NCI-H187 treated with DMSO at 0.1 percent for 48 hours (cell line): ENCODE measurements around the gene GPN3.
"Not testable (repeated sequence)": the region's sequence is repeated elsewhere in the genome, so short reads cannot be mapped to it uniquely, and the experiment has no call there.

Source experiments
- DNase-seq: peaks from one replicate; lab custom pipeline; 2025; lab: John Stamatoyannopoulos, UW

The GPN3 gene

DNA sequence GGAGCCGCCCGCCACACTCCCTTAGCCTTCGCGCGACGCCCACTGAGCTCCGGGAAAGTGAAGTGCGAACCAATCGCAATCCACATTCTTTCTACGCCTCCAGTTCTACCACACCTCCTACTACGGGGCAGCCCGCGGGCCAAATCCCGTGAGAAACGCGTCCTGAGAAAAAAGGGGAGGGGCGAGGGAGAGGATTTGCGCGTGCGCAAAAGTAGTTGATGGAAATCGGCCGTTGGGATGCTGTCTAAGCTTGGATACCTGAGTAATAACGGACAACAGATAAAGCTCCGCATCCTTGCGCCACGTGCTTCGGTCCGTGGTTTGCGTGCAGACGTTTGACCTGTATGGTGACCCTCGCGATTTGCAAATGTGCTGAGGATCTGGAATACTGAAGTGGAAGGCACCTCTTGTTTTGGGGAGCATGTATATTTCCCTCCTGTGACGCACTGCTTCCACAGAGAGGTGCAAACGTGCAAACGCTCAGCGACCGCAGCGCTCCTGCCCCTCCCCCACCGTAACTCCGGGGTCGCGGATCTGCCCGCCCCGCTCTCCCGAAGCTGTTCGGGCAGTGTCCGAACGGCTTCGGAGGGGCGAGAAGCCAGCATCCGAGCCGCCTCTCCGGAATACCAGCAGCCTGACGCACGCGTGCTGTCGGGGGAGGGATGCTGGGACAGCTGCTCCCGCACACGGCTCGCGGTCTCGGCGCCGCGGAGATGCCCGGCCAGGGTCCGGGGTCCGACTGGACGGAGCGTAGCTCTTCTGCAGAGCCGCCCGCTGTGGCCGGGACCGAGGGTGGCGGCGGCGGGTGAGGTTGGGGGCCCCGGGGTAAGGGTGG is at the start of gene GPN3, which contains the start of gene FAM216A:
Gene GPN3 (minus strand): TSS at position 44 of the 835 bp plus-strand sequence. CDS start 54 bp downstream, outside the sequence.
Gene FAM216A (plus strand): TSS at position 632 of the 835 bp plus-strand sequence. CDS start 31 bp downstream, at position 663.
- peak; percentile 99 for DNase-seq

GRCh38 chr12:110516995-110517394 is 48.9 kb upstream of the GPN3 start:
- DNase-seq: no peak

DNA sequence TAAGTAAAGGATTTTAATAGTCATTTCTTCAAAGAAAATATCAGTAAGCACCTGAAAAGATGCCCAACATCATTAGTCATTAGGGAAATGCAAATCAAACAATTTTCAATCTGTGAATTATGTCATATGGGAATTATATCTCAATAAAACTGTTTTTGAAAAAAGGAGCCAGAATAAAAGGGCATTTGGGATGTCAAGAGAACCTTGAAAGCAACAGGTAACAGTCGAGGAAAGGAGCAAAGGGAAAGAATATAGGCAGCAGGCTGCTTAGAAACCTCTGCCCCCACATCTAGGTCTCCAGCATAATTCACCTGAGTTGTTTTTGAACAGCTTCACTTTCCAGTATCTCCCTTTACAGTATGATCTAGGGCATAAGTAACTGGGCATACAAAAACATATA is 46.3 kb upstream of the GPN3 start:
- no peak for DNase-seq

DNA sequence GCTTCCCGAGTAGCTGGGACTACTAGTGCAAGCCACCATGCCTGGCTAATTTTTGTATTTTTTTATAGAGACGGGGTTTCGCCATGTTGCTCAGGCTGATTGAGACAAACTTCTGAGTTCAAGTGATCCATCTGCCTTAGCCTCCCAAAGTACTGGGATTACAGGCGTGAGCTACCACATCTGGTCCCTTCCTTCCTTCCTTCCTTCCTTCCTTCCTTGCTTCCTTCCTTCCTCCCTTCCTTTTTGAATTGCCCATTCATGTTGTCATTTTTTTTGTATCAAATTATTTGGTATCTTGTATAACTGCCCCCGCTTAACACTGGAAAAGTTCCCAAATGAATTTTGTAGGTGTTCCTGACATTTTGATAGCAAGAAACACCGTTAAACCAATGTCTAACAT is 45.8 kb upstream of the GPN3 start:
- no peak for DNase-seq

- DNase-seq: no peak
Observed at GRCh38 chr12:110508071-110508586, 40.1 kb upstream of the GPN3 start.

GRCh38 chr12:110505332-110505731 is 37.3 kb upstream of the GPN3 start:
- DNase-seq: no peak

DNA sequence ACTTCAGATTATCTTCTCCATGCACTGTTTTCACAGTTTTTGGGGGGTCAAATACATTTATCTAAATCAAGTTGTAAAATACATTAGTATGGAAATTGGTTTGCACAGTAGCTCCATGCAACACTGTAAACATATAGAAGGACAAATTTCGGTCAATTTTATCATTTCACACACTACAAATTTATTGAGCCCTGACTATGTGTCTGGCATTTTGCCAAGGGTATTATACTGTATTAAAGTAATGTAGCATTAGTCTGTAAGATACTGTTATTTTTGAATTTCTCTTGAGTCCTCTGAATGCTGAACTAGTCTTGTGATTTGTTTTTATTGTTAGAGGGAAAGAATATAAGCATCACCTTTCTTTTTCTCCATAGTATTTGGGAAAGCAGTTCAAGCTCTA is 35.4 kb upstream of the GPN3 start:
- no peak for DNase-seq

DNA sequence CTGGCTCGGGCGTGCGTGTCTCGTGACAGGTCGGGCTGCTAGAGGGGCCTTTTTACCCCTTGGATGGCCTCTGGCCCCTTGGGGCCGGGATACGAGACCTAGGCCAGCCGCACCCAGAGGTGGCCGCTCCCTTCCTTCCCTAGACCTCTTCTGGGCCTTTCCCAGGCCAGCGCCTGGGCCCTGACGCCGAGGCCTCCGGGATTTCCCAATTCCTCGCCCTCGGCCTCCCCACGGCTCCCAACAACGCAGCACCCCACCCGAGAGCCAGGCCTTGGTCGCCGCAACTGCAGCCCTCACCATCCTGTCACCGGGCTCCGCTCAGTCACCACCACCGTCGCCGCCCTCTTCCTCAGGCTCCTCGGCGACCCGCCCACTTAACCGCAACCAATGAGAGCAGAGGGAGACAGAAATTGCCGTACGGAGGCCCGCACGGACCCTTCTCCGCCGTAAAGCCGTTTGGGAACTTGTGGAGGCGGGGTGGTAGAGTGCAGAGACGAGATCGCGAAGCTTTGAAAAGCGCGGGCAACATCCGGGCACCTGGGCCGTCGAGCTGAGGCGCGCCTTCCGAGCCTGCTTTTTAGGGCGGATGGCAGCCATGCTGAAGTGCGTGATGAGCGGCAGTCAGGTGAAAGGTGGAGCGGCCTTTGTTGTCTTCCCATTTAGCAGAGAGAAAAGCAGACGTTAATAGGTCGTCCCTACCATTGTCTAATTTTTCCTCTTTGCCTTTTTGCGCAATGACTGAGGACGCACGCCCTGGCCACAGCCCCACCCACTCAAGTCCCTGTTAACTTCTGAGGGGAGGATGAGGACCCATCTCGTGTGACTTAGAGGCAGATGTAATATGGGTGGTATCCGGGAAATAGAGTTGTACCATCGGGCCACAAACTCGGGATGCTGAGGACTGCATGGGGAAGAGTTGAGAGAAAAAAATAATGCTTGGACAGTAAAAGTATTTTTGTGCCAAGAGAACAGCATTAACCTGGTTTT is 34.0 kb upstream of the GPN3 start, which contains the start of the genes RAD9B and VPS29:
Gene RAD9B (plus strand): TSS at position 580 of the 987 bp plus-strand sequence. CDS start 7 bp downstream, at position 587.
Gene VPS29 (minus strand): TSS at position 360 of the 987 bp plus-strand sequence. CDS start 60 bp downstream, at position 300.
- DNase-seq: peak; percentile 91

DNA sequence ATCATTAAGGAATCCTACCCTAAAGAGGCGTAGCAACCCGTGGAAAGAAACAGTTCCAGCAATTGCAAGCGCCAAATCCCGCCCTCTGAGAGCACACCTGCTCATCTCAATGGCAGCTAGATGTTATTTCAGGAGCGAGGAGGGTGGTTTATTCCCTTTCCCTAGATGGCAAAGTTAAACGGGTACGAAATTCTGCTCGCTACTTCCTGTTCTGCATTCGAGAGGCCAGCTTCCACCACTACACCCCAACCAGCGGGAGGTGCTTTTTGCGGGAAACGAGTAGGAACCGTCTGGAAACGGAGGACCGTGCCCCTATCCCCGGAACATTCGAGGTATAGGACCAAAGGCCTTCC is 33.3 kb upstream of the GPN3 start:
- DNase-seq: peak; percentile 4

DNA sequence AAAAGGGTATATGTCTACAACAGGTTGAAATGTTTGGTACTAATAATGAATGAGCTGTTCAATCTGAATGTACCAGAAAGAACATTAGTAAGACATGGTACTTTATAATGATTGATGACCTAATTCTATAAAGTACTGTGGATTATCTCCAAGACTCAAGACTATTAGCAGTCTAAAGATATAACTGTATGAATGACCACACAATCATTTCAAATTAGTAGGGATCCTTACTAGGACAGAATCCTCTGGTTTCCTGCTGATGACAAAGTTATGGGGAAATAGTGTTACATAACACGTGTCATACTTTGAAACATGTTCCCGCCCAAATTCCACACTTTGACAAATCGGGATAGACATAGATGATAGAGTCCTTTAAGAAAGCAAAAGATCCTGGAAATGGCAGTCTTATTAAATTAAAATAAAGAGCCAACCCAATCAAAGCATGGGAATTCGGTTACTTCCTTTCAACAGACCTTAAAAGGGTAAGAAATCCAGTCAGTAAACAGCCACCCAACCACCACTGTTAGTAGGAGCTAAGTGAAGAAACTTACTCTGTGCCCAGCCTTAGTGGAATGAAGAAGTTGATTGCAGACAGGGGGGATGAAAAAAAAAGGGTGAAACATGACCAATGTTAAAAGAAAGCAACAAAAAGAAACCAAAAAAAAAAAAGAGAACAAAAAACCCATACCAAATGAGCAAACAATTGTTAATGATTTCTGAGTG is 31.1 kb upstream of the GPN3 start:
- no peak for DNase-seq

DNA sequence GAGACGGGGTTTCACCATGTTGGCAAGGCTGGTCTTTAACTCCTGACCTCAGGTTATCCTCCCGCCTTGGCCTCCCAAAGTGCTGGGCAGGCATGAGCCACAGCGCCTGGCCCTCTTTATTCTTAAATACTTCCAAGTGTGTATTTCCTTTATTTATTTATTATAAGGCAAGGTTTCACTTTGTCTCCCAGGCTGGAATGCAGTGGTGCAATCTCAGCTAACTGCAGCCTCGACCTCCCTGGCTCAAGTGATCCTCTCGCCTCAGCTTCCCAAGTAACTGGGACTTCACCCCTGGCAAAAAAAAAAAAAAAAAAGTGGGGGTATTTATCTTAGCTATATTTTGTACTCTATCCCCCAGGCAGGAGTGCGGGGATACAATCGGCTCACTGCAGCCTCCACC is 7.4 kb upstream of the GPN3 start:
- DNase-seq: no peak

DNA sequence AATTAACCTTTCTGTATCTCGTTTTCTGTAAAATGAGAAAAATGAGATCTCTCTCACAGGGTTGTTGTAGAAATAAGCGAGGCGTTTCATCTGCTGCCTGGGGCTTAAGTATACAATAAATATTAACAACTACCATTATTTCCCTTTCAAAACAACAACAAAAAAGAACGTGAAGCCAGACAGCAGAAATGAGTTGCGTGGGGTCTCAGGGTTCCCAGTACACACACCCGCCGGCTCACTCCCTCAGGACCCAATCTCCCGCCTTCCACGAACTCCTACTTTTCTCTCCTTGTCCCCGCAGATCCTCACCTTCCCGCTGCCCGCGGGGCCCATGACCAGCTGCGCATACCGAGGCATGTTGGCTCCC is 227 bp downstream of the GPN3 start:
- DNase-seq: no peak

GRCh38 chr12:110466791-110467190 is 1.3 kb downstream of the GPN3 start:
- no peak for DNase-seq

DNA sequence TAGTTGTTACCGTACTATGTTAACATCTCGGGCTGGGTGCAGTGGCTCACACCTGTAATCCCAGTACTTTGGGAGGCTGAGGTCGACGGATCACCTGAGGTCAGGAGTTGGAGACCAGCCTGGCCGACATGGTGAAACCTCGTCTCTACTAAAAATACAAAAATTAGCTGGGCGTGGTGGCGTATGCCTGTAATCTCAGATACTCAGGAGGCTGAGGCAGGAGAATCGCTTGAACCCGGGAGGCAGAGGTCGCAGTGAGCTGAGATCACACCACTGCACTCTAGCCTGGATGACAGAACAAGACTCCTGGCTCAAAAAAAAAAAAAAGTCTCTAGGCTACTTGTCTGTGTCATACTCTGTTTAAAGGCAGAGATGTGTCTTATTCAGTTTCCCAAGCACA is 2.3 kb downstream of the GPN3 start:
- not testable (repeated sequence) for DNase-seq

- no peak for DNase-seq
Observed at GRCh38 chr12:110465024-110465423, 3.0 kb downstream of the GPN3 start.

DNA sequence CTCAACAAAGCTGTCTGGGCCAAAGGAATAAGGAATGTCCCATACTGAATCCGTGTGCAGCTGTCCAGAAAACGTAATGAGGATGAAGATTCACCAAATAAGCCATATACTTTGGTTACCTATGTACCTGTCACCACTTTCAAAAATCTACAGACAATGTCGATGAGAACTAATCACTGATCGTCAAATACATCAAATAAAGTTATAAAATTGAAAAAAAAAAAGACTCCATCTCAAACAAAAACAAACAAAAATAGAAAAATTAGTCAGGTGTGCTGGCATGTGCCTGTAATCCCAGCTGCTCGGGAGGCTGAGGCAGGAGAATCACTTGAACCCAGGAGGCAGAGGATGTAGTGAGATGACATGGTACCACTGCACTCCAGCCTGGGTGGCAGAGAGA is 6.9 kb downstream of the GPN3 start:
- DNase-seq: not testable (repeated sequence)

DNA sequence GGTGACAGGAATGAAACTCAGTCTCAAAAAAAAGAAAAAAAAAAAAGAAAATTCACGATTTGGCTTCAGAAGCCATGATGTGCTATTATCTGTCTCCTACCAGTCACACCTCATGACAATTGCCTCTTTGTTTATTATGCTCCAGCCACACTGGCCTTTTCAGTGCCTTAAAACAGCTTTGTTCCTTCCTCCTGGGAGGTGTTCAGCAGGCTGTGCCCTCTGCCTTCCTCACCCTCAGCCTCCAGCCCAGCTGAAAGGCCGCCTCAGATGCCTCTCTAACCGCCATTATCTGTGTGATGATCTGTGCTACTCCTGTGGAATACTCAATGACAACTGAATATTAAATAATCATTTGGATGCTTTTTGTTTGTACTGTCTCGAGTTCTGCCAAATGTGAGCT is 9.3 kb downstream of the GPN3 start:
- DNase-seq: no peak

DNA sequence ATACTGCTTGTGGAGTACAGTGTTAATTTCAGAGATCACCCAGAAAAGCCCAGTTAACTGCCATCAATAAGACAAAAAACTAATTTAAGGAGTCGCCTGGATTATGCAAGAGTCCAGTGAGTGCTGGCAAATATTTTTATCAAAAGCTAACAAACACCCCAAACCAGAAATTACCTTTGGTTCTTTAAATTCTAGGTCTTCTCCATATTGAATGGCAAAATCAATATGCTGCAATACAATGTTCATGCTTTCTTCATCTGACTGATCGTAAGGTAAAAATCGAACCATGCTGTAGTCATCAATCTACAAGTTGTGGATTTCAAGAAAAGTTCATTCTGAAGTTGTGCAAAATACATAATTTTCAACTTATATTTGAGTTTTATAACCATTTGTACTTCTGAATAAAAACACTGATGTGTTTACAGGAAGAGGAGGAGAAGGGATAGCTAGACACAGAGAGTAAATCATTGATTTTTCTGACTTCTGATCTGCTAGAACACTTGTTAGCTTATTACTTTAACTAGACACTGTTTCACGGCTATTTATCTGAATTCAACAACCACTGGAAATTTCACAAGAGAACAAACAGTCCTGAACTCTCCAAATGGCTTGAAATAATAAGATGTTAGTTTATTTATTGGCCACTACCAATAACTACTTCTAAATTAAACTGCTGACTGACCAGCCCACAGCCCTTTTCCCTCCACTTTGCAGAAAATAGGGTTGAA is 14.3 kb downstream of the GPN3 start:
- no peak for DNase-seq

GRCh38 chr12:110451263-110451662 is 16.8 kb downstream of the GPN3 start:
- DNase-seq: no peak

GRCh38 chr12:110449799-110450497 is 18.1 kb downstream of the GPN3 start, which contains the start of gene ARPC3:
ARPC3 (minus strand) TSS chr12:110450337; CDS start chr12:110450260, 77 bp downstream.
- DNase-seq: peak; percentile 84
